GOT3 (cell line): ENCODE measurements around the gene CORT.
"Not testable (repeated sequence)": the region's sequence is repeated elsewhere in the genome, so short reads cannot be mapped to it uniquely, and the experiment has no call there.

Experiments used
- DNase-seq: peaks from one replicate; lab custom pipeline; 2025; ENCODE audit warnings: mixed read lengths; lab: John Stamatoyannopoulos, UW

Gene CORT

GRCh38 chr1:10449751-10450150 lies at the start of gene CORT:
TSS of gene CORT (plus strand) at chr1:10450031. CDS start at chr1:10450224, 193 bp downstream.
- no peak for DNase-seq

DNA sequence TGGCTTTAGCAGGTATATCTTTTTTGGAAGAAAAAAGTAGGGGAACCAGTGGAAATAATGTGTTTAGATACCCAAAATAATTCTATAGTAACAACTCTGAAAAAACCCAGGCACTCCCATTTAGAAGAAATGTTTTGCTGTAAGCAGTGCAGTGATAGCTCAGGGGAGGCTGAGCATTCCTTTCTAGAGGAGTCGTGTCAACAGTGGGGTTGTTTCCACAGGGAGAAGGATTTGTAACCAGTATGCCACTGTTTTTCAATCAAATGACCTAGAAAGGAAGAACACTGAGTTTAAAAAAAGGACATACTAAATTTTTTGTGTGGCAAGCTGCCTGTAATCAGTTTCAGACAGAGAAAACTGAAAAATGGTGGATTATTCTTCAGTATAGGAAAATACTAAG lies 48.5 kb upstream of the CORT start:
- no peak for DNase-seq

- no peak for DNase-seq
These were observed 47.0 kb upstream of the CORT start for GRCh38 chr1:10402729-10403274.

DNA sequence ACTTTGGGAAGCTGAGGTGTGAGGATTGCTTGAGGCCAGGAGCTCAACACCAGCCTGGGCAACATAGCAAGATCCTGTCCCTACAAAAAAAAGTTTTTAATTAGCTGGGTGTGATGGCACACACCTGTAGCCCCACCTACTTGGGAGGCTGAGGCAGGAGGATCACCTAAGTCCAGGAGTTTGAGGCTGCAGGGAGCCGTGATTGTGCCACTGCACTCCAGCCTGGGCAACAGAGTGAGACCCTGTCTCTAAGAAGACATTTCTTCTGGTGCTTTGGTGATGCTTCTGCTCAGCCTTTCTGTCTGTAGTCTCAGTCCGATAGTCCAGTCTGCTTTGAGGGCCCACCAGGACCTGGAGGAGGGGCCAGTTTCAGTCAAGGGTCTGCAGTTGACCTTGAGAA lies 42.6 kb upstream of the CORT start:
- no peak for DNase-seq

DNA sequence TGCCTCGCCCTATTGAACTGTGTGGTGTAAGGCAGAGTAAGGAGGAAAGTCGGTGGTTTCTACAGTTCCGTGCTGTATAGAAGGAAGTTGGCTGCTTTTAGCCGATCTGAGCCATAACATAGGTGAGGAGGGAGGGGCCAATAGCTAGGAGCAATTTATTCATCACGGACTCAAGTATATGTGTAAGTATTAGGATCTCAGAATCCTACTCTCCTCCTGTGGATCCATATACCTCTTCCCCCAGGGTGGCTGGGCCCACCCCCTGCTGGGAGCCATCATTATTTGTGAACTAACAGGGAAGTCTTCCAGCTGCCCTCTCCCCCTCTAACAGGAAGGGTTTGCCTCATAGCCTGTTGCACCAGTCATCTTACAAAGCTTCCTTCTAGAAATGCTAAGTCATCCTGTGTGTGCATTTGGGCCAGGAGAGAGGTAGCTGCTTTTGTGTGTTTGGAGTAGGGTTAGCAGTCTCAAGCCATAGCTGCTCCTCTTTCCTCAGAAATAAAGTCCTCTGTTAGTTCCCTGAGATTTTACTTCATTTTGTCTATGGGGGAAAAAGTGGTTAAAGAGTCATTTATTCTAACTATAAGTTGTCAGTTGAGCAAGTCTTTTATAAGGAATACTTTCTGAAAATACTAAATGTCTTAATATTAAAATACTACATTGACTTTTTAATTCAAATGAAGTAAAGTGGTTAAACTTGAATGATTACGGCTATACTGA lies 34.5 kb upstream of the CORT start:
- no peak for DNase-seq

DNA sequence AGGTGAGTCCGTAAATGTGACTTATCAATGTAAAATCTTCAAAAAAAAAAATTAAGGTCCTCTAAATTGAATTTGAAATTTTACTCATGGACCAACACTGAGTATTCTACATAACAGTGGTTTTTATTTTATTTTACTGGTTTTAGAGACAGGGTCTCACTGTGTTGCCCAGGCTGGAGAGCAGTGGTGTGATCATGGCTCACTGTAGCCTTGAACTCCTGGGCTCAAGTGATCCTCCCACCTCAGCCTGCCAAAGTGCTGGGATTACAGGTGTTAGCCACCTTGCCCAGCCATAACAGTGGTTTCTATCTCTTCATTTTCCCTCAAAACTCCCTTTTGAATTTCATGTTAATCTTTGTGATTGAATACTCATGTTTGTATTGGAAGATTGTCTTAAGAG lies 33.9 kb upstream of the CORT start:
- DNase-seq, result not testable (repeated sequence)

DNA sequence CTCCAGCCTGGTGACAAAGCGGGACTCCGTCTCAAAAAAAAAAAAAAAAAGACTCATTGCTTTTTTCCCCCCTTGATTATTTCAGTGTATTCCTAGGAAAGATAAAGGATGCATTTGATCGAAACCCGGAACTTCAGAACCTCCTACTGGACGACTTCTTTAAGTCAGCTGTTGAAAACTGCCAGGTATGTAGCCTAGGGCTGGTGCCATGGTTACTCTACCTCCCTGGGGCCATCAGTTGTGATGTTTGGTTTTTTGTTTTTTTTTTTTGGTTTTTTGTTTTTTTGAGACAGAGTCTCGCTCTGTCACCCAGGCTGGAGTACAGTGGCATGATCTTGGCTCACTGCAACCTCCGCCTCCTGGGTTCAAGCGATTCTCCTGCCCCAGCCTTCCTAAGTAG lies 31.1 kb upstream of the CORT start:
- not testable (repeated sequence) for DNase-seq

DNA sequence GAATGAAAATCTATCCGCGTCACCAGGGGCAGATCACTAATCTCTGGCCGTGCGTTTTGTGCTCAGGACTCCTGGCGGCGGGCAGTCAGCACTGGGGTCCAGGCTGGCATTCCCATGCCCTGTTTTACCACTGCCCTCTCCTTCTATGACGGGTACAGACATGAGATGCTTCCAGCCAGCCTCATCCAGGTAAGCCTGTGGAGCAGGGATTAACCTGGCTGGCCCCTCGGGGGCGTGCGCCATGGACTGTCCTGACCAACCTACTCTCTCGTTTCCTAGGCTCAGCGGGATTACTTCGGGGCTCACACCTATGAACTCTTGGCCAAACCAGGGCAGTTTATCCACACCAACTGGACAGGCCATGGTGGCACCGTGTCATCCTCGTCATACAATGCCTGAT lies 30.5 kb upstream of the CORT start:
- DNase-seq, result no peak

DNA sequence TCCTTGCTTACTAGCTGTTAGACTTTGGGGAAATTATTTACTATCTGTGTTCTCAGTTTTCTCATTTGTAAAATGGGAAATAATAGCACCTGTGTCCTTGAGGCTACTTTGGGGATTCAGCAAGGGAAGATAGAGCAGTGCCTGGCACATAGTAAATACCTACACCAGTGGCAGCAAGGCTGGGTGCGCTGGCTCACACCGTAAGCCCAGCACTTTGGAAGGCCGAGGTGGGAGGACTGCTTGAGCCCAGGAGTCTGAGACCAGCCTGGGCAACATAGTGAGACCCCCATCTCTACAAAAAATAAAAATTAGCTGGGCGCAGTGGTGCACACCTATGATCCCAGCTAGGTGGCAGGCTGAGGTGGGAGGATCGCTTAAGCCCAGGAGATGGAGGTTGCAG lies 28.2 kb upstream of the CORT start:
- DNase-seq, result no peak

GRCh38 chr1:10424034-10424433 lies 25.8 kb upstream of the CORT start:
- no peak for DNase-seq

GRCh38 chr1:10424651-10425050 lies 25.2 kb upstream of the CORT start:
- no peak for DNase-seq

DNA sequence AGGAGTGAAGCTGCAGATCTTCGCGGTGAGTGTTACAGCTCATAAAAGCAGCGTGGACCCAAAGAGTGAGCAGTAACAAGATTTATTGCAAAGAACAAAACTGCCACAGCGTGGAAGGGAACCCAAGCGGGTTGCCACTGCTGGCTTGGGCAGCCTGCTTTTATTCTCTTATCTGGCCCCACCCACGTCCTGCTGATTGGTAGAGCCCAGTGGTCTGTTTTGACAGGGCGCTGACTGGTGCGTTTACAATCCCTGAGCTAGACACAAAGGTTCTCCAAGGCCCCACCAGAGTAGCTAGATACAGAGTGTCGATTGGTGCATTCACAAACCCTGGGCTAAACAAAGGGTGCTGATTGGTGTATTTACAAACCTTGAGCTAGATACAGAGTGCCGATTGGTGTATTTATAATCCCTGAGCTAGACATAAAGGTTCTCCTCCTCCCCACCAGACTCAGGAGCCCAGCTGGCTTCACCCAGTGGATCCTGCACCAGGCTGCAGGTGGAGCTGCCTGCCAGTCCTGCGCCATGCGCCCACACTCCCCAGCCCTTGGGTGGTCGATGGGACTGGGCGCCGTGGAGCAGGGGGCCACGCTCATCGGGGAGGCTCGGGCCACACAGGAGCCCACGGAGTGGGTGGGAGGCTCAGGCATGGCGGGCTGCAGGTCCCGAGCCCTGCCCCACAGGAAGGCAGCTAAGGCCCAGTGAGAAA lies 23.9 kb upstream of the CORT start:
- DNase-seq, result not testable (repeated sequence)

DNA sequence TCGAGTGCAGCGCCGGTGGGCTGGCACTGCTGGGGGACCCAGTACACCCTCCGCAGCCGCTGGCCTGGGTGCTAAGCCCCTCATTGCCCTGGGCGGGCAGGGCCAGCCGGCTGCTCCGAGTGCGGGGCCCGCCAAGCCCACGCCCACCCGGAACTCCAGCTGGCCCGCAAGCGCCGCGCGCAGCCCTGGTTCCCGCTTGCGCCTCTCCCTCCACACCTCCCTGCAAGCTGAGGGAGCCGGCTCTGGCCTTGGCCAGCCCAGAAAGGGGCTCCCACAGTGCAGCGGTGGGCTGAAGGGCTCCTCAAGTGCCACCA lies 23.3 kb upstream of the CORT start:
- not testable (repeated sequence) for DNase-seq

- no peak for DNase-seq
These were observed 20.8 kb upstream of the CORT start for GRCh38 chr1:10428984-10429383.

GRCh38 chr1:10429868-10430215 lies 20.0 kb upstream of the CORT start:
- DNase-seq, result no peak

DNA sequence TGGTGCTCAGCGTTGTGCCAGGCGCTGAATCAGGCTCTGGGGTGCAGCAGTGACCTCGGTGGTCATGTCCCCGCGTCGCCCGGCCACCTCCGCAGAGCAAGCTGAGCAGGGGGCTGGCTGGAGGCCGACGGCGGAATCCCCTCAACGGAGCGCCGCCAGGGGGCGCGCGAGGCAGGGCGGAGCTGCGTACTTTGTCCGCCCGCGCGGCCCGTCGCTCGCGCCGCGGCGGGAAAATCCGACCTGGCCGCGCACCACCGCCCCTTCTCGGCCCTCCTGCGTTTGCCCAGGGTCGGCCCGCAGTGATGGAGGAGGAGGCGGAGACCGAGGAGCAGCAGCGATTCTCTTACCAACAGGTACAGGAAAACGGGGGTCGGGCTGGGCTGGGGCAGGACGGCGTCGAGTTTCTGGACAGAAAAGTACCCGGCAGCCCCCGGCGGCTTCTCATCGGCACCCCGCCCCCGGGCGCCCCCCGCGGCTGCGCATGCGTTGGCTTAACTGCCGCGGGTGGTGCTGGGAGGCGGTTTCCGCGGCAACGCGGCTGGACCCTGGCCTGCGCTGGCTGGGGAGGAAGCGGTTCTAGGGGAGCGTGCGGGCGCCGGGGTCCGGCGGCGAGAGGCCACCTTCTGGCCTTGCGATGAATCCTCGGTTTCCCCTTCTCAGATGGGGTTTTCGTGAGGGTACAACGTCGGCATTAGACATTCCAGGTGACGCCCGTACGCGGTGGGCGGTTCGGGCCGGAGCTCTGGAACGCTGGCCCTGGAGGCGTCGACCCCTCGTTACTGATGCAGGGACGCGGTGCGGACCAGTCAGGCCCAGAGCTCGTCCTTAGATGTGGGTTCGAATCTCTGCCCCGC lies 19.4 kb upstream of the CORT start, which contains the start of gene CENPS:
CENPS (plus strand) TSS at position 218 of the 854 bp plus-strand sequence; CDS start at position 303, 85 bp downstream.
- peak; percentile 79 for DNase-seq

- DNase-seq, result no peak
These were observed 18.6 kb upstream of the CORT start for GRCh38 chr1:10431070-10431730.

DNA sequence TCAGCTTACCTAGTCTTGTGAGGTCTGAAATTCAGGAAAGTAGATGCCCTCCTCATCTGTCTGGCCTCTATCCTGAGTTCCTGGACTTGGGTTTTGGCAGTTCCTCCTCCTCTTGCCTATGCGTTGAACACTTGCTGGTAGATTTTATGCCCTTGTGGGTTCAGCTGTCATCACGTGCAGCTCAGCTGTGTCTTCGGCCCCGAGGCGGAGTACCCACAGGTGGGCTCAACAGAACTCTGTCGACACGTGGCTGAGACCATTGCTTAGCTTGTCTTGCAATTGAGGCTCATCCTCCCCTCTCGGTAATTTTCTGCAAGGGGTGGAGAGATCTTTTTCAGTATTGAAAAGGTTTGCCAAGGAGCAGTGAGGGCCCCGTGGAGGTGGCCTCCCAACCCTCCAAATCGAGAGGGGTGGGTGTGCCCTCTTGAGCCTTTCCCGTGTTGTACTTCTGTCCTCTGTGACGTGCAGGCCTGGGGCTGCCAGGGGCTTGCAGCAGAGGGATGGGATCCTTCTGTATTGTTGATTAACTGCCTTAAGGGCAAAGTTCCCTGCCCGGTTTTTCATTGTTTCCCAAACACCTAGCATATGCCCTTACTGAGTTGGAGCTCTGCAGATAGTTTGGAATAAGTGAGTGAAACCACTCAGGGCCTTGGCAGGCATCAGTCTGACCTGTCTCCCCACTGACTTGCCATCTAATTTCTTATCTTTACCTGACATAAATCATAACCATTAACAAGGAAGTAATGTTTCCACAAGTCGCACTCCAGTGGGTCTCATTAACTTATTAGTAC lies 16.7 kb upstream of the CORT start:
- DNase-seq, result no peak

DNA sequence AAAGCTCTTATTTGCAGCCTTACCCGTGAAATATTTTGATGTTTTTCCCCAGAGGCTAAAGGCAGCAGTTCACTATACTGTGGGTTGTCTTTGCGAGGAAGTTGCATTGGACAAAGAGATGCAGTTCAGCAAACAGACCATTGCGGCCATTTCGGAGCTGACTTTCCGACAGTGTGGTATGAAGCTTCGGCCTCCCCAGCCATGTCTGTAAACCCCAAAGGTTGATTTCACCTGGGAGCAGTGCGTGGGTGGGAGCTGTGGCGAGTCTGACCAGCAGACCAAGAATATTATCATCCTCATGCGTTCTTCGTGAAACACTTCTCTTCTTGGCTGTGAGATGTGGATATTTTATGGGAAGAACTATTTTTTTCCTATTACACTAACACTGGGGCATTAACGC lies 16.0 kb upstream of the CORT start:
- DNase-seq, result no peak

GRCh38 chr1:10434590-10434989 lies 15.2 kb upstream of the CORT start:
- DNase-seq, result no peak

DNA sequence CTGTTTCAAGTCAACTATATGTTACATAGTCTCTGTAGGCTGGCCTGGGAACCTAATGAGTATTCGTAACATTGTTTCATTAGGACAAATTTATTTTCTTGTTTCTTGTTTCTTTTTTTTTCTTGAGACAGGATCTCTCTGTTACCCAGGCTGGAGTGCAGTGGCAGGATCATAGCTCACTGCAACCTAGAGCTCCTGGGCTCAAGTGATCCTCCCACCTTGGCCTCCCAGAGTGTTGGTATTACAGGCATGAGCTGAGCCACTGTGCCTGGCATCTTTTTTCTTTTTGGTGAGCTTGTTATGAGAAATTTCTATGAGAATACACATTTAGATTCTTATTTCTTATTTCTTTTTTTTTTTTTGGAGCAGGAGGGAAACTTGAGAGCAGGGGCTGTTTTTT lies 12.8 kb upstream of the CORT start:
- DNase-seq, result no peak
